ENCODE data around the gene CCBE1. TPM values are rescaled to one million over a fixed set of nuclear protein-coding genes. Genes with fewer than 3 reads are reported as not detected.

The CCBE1 gene
- polyA plus RNA-seq, 1 donor from 2014 or later, result not detected

DNA sequence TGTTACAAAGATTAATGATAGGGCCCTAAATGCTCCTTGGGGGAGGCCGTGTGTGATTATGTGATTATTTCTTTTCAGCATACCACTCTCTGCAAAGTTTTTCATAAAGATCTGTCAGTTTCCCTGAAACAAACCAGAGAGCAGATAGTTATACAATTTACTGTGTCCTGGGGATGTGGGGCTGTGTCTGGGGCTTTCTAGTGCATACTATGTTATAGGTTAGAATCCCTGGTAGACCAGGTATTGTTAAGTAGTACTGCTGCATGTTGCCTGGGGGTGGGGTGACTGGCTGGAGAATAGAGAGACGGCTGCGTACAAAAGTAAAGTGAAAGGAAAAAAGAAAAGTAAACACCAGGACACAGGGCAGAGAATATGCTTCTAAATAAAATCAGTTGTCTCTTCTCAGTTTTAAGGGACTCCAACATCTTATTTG is 3.3 kb upstream of the CCBE1 start:
- Mint-ChIP-seq H3K27ac (no peak overlapping the region), H3K4me1 (peaks cover 4 to 14% (median 5%) of the 10 kb centered on the region in 3 donors), H3K4me3 (no peak overlapping the region), H3K27me3 (peaks cover 24% of the 10 kb centered on the region), H3K36me3 (no peaks in the 10 kb centered on the region), H3K9me3 (peaks cover 0 to 2% (median 0%) of the 10 kb centered on the region in 3 donors)

DNA sequence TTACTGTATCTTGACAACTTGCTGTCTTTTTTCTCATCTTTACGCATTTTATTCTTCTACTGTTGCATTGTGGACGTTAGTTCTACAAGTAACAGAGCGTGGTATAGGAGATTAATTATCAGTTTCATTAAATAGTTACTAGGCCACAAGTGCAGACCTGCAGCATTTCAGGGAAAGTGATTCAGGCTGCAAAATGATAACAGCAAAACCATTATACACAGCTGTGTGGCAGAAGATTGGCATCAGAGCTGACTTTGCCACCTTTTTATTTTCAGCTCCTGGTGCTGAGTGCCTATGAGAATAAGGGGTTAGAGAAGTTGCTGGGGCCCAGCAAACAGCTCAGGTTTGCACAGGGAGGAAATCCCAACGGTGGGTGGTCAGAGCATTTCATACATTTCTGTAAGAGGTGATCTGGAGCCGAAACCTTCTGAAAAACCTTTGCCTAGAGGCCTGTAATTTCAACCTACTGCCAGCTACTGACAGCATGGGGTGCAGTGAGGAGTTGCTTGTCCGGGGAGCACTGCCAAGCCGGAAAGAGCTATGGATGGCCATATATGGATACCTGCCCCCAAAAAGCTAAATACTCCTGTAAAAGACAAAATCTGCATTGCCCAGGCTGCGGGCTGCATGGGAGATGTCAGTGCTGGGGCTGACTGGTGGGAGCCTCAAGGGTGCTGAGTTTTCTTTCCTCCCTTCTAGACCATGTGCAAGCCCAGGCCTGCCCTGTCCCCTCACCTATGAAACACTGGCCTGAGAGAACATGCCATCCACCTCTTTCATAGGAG is 2.7 kb upstream of the CCBE1 start:
- H3K4me3 Mint-ChIP-seq, result peak overlapping the region in 1 of 4 donors; percentile 6
- H3K9me3 Mint-ChIP-seq, result peaks cover 0 to 2% (median 0%) of the 10 kb centered on the region in 3 donors
- H3K36me3 Mint-ChIP-seq, result peaks cover 2% of the 10 kb centered on the region
- H3K4me1 Mint-ChIP-seq, result peaks cover 4 to 14% (median 5%) of the 10 kb centered on the region in 3 donors
- peaks cover 30% of the 10 kb centered on the region for H3K27me3 Mint-ChIP-seq
- no peak overlapping the region for H3K27ac Mint-ChIP-seq

GRCh38 chr18:59699061-59699460 is 1.8 kb upstream of the CCBE1 start:
- Mint-ChIP-seq H3K9me3 (peaks cover 0 to 2% (median 0%) of the 10 kb centered on the region in 3 donors), H3K27ac (no peak overlapping the region), H3K4me1 (peaks cover 4 to 14% (median 5%) of the 10 kb centered on the region in 3 donors), H3K27me3 (peaks cover 36% of the 10 kb centered on the region), H3K36me3 (peaks cover 2% of the 10 kb centered on the region), H3K4me3 (no peak overlapping the region)

GRCh38 chr18:59696311-59697235 is 650 bp downstream of the CCBE1 start:
- Mint-ChIP-seq H3K36me3 (peaks cover 2% of the 10 kb centered on the region), H3K27ac (no peak overlapping the region), H3K9me3 (peaks cover 0 to 2% (median 0%) of the 10 kb centered on the region in 3 donors), H3K4me3 (peak overlapping the region in 1 of 4 donors; percentile 57), H3K27me3 (peaks cover 39% of the 10 kb centered on the region), H3K4me1 (peaks cover 4 to 14% (median 5%) of the 10 kb centered on the region in 3 donors)

DNA sequence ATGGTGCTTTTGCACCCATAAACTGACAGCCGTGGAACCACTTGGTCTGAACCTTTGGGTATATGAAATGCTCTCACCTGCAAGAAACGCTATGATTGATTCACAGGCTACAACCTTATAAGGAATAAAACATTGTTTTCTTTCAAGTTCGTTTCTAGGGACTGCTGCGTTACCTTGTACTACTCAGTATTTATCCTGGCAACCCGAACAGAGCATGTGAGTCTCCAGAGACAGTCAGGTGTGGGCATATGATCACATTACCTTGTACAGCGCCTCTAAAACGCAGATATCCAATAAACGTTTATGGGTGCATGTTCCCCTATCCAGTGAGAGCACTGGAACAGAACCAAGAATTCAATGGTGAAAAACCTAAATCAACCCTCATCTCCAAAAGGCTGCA is 1.7 kb downstream of the CCBE1 start:
- H3K4me3 Mint-ChIP-seq, result no peak overlapping the region
- peaks cover 4 to 14% (median 5%) of the 10 kb centered on the region in 3 donors for H3K4me1 Mint-ChIP-seq
- H3K36me3 Mint-ChIP-seq, result peaks cover 2% of the 10 kb centered on the region
- peaks cover 47% of the 10 kb centered on the region for H3K27me3 Mint-ChIP-seq
- no peak overlapping the region for H3K27ac Mint-ChIP-seq
- peaks cover 0 to 2% (median 0%) of the 10 kb centered on the region in 3 donors for H3K9me3 Mint-ChIP-seq

DNA sequence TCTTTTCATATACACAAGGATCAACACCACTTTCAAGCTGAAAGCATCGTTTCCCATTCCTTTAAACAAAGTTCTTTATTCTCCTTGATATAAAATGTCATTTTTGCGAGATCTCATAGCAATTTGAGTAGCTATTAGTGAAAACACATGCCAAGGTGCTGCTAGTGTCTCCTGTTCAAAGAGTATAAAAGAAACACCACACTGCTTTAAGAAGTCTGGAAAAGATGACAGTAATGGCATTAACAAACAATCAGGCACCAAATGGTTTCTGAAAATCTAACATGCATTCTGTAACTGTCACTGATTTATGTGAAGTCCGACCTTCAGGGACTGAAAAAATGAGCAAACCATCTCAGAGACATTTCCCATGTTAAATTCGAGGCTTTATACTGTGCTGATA is 2.4 kb downstream of the CCBE1 start:
- peaks cover 0 to 2% (median 0%) of the 10 kb centered on the region in 3 donors for H3K9me3 Mint-ChIP-seq

GRCh38 chr18:59691996-59692395 is 5.2 kb downstream of the CCBE1 start:
- H3K36me3 Mint-ChIP-seq, result peaks cover 2% of the 10 kb centered on the region
- H3K4me3 Mint-ChIP-seq, result no peak overlapping the region
- peaks cover 42% of the 10 kb centered on the region for H3K27me3 Mint-ChIP-seq
- H3K27ac Mint-ChIP-seq, result no peak overlapping the region
- H3K9me3 Mint-ChIP-seq, result peaks cover 0 to 2% (median 0%) of the 10 kb centered on the region in 3 donors
- peaks cover 0 to 6% (median 2%) of the 10 kb centered on the region in 3 donors for H3K4me1 Mint-ChIP-seq

More for the DNA sequence above, 2.4 kb downstream of the CCBE1 start:
- H3K4me3 Mint-ChIP-seq, result no peak overlapping the region
- peaks cover 4 to 14% (median 5%) of the 10 kb centered on the region in 3 donors for H3K4me1 Mint-ChIP-seq
- H3K36me3 Mint-ChIP-seq, result peaks cover 2% of the 10 kb centered on the region
- H3K27ac Mint-ChIP-seq, result no peak overlapping the region
- H3K27me3 Mint-ChIP-seq, result peaks cover 50% of the 10 kb centered on the region

GRCh38 chr18:59690996-59691395 is 6.2 kb downstream of the CCBE1 start:
- H3K27me3 Mint-ChIP-seq, result peaks cover 35% of the 10 kb centered on the region
- H3K9me3 Mint-ChIP-seq, result peaks cover 0 to 2% (median 0%) of the 10 kb centered on the region in 3 donors
- peaks cover 0 to under 1% (median under 1%) of the 10 kb centered on the region in 3 donors for H3K4me1 Mint-ChIP-seq
- H3K27ac Mint-ChIP-seq, result no peak overlapping the region
- H3K4me3 Mint-ChIP-seq, result no peak overlapping the region
- peaks cover 2% of the 10 kb centered on the region for H3K36me3 Mint-ChIP-seq

DNA sequence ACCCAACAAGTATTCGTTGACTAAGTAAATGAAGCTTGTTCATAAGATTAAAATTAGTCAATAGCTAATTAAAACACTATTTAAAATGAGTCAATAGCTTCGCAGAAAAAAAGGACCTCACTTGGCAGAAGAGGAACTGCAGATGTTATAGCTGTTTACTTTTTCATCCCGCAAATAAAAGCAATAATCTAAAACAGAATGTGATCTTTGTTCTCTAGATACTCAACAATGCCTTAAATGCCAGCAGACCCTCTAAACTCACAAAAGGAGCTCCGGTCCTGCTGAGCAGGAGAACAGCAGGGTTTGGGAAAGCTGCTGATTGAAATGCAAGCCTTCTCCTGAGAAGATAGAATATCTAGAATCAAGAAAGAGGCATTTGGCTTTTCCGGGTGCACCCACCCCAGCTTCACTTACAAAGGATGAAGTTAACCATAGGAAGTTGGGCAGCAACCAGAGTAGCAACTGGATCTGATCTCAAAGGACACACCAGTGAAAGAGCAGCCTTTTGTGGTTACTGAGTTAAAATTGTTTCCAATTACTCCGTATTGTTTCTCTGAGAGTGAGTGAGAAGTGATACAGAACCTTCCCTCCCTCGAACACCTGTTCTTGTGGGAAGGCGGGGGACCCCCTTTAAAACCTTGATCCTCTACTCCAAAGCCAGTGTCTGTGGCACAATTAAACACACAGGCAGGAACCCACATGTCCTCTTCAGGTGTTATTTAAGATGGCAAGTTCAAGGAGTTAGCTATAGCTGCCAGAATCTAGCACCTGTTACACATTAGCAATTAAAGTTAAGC is 6.8 kb downstream of the CCBE1 start:
- peaks cover 0 to 2% (median 0%) of the 10 kb centered on the region in 3 donors for H3K9me3 Mint-ChIP-seq
- H3K36me3 Mint-ChIP-seq, result peaks cover 2% of the 10 kb centered on the region
- H3K4me1 Mint-ChIP-seq, result no peaks in the 10 kb centered on the region
- no peak overlapping the region for H3K27ac Mint-ChIP-seq
- peaks cover 29% of the 10 kb centered on the region for H3K27me3 Mint-ChIP-seq
- no peak overlapping the region for H3K4me3 Mint-ChIP-seq

- no peak overlapping the region for H3K27ac Mint-ChIP-seq
- no peak overlapping the region for H3K4me3 Mint-ChIP-seq
- H3K36me3 Mint-ChIP-seq, result no peaks in the 10 kb centered on the region
- H3K27me3 Mint-ChIP-seq, result peaks cover 23% of the 10 kb centered on the region
- H3K9me3 Mint-ChIP-seq, result peaks cover 0 to 2% (median 0%) of the 10 kb centered on the region in 3 donors
- H3K4me1 Mint-ChIP-seq, result no peaks in the 10 kb centered on the region
Observed at GRCh38 chr18:59689756-59690155, 7.5 kb downstream of the CCBE1 start.

GRCh38 chr18:59686260-59686659 is 11.0 kb downstream of the CCBE1 start:
- no peaks in the 10 kb centered on the region for H3K36me3 Mint-ChIP-seq
- H3K4me3 Mint-ChIP-seq, result no peak overlapping the region
- peaks cover 15% of the 10 kb centered on the region for H3K27me3 Mint-ChIP-seq
- no peaks in the 10 kb centered on the region for H3K4me1 Mint-ChIP-seq
- H3K27ac Mint-ChIP-seq, result no peak overlapping the region
- peaks cover 0 to 2% (median 0%) of the 10 kb centered on the region in 3 donors for H3K9me3 Mint-ChIP-seq

DNA sequence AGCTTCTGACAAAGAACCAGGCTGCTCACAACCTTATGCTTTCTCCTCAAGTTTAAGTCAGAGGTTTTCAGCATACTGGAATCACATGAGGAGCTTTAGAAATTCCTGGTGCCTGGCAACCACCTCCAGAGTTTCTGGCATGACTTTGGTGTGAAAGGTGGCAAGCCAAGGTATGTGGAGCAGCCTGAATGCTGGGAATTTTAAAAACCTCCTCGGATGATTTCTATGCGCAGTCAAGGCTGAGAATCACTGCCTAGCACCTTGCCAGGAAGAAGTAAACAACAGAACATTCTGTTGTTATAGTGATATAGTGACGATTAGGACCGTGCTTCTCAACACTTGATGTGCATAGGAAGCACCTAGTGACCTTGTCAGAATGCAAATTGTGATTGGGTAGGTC is 11.7 kb downstream of the CCBE1 start:
- Mint-ChIP-seq H3K27ac (no peak overlapping the region), H3K4me1 (no peaks in the 10 kb centered on the region), H3K9me3 (peaks cover 0 to 2% (median 0%) of the 10 kb centered on the region in 3 donors), H3K36me3 (no peaks in the 10 kb centered on the region), H3K4me3 (no peak overlapping the region), H3K27me3 (peaks cover 10% of the 10 kb centered on the region)

GRCh38 chr18:59684777-59685176 is 12.4 kb downstream of the CCBE1 start:
- Mint-ChIP-seq H3K36me3 (no peaks in the 10 kb centered on the region), H3K4me3 (no peak overlapping the region), H3K27me3 (peaks cover 7% of the 10 kb centered on the region), H3K4me1 (no peaks in the 10 kb centered on the region), H3K27ac (no peak overlapping the region), H3K9me3 (peaks cover 0 to 2% (median 0%) of the 10 kb centered on the region in 3 donors)

DNA sequence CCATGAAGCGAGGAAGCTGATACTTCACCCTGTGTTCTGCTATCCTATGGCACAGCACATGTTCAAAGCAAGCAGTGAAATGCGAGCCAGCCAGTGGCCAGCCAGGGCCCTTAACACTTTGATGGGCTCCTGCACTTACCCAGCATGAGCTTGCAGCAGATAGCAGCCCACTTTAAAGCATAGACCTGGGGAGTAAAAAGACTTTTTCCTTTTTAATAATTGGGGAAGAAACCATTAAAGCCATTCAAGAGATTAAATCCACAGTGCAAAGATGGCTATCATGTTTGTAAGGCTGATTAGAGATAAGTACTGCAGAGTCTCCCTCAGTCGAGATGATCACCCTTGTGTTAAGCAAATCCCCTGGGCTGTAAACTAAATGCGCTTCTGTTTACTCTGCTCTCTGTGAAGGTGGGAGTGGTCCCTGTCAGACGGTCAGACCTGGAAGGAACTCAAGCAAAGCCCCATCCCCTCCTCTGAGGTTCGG is 15.7 kb downstream of the CCBE1 start:
- Mint-ChIP-seq H3K27me3 (peaks cover 3% of the 10 kb centered on the region), H3K27ac (no peak overlapping the region), H3K4me3 (no peak overlapping the region), H3K9me3 (no peaks in the 10 kb centered on the region), H3K36me3 (no peaks in the 10 kb centered on the region), H3K4me1 (no peaks in the 10 kb centered on the region)
